GM12873 (cell line): Measurements from ENCODE around the gene BMP8A.

Source experiments
- TF ChIP-seq, protein P1 (sequence below): IDR thresholded peaks from 2 replicates; pipeline ENCODE4 v1.5.1; 2012; ENCODE audit warnings: low read depth, mild to moderate bottlenecking, moderate library complexity, low read length, control low read depth; ENCODE audit not compliant: insufficient read depth; ENCODE audit errors: missing control alignments

Gene BMP8A

DNA sequence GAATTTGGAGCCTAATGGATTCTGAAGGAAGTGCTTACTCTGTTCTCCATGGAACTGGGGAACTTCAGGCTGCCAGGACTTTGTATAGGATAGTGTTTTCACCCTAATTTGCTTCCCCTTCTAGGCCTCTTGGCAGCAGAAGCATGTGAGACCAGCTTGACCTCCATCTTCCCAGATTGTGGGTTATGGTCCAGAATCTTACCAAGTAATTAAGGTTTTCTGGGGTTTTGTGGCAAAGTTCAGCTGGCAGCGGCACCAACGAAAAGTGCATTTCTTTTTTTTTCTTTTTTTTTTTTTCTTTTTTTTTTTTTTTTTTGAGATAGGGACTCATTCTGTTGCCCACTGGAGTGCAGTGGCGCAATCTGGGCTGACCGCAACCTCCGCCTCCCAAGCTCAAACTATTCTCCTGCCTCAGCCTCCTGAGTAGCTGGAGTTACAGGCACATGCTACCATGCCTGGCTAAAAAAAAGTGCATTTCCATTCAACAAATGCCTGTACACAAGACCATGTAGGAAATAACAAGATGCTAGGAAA lies 3.4 kb upstream of the BMP8A start:
- TF ChIP-seq, protein P1, sequence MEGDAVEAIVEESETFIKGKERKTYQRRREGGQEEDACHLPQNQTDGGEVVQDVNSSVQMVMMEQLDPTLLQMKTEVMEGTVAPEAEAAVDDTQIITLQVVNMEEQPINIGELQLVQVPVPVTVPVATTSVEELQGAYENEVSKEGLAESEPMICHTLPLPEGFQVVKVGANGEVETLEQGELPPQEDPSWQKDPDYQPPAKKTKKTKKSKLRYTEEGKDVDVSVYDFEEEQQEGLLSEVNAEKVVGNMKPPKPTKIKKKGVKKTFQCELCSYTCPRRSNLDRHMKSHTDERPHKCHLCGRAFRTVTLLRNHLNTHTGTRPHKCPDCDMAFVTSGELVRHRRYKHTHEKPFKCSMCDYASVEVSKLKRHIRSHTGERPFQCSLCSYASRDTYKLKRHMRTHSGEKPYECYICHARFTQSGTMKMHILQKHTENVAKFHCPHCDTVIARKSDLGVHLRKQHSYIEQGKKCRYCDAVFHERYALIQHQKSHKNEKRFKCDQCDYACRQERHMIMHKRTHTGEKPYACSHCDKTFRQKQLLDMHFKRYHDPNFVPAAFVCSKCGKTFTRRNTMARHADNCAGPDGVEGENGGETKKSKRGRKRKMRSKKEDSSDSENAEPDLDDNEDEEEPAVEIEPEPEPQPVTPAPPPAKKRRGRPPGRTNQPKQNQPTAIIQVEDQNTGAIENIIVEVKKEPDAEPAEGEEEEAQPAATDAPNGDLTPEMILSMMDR = no peak

DNA sequence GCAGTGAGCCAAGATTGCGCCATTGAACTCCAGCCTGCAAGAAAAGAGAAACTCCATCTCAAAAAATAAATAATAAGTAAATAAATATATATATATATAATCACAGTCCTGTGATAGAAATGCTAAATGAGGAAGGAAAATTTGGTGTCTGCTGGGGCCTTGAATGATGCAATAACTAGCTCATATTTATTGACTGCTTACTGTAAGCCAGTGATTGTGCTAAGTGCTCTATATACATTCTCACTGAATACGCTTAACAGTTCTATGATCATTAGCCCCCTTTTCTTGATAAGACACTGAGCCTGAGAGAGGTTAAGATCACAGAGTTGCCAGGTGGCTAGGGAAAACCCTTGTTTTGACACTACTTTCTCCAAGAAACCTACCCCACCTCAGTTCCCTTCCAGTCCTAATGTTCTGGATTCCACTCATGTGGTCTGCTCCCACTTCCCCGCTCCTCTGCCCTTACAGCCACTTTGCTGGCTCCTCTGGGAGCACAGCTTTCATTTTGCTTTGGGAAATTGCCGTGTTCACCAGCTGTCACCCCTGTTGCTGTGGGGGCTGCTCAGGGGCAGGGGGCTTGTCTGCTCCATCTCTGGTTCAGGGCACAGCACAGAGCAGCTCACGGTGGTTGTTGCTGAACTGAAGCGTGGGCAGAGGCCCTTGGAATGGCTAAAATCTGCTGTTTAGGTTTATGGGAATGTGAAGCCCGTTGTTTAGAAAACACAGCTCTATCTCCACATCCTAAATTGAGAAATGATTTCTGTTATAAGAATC lies 2.5 kb upstream of the BMP8A start:
- TF ChIP-seq, protein P1 = no peak

DNA sequence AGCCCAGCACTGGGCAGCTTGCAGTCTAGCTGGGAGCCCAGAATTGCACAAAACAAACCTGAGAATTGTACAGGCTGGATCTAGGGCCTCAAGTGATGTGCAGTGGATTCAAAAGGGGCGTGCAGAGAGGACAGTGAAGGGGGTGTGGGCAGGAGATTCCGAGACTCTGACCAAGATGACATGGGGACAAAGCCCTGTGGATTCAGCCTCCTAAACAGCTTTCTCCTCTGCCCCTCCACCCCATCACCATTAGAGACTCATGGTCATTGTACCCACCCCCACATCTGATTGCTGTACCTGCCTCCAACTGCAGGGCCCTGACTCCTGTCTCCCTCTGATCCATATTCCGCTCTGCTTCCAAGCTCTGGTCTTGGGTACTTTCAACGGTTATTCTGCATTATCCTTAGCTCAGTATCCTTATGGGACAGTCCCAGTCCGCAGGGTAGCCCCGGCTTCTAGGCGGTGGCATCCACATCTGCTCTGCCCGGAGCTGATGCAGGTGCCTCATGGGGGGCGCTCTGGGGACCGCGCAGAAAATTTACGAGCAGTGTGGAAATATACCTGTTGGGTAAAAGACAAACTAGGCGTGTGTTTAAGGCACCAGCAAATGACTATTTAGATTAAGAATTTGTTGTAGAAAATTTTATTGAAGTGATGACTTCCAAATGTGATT lies 1.7 kb upstream of the BMP8A start:
- TF ChIP-seq, protein P1 = no peak

DNA sequence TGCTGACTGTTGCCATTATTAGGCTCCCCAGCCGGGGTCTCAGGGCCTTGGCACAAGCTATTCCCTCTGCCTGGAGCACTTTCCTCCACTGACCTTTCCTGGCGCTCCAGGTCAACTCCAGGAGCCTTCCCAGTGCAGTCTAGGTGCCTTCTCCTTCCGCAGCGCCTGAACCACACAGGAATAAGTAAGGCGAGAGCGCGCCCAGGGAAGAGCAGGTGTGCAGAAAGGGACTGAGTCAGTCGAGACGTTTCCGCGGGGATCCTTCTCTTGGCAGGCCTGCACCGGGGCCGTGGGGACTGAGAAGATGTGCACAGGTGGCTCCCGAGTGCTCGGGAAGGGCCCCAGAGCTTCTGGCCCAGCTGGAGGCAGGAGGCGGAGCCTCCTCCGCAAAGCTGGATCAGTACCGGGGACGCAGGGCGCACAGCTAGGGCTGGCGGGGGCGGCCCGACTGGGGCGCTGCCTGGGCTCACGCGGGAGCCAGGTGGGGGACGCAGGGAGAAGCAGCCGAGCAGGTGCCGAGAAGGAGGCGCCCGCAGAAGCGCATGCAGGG lies 765 bp upstream of the BMP8A start:
- TF ChIP-seq, protein P1 = no peak

DNA sequence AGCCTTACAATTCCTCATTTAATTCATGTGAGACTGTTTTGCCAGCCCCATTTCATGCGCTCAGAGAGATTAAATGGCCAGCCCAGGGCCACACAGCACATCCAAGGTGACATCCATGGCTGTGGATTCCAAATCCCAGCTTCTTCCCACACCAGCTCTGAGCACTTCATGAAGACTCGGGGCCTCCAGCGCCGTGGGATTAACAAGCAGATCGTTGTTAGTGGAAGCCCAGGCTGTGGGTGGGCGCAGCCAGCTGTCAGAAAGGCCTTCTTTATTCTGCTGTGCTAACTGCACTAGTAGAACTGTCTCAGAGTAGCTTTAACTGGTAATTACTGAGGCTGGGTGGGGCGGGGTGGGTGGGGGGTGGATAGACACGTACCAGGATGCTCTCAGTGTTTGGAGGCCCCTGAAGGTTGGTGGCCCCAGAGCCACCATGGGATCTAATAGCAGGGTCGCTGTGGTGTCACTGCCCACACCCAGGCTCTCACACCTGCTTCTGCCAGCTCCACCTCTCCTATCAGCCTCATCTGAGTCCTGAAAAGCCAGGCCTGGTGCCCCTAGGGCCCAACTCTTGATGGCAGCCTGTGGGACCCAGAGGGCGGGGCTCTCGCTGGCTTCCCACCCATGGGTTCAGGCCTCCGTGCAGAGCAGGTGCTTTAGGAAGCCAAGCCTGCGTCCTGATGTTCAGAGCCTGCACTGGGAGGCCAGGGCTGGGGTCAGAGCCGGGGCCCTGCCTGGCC lies 3.4 kb downstream of the BMP8A start:
- TF ChIP-seq, protein P1 = no peak

DNA sequence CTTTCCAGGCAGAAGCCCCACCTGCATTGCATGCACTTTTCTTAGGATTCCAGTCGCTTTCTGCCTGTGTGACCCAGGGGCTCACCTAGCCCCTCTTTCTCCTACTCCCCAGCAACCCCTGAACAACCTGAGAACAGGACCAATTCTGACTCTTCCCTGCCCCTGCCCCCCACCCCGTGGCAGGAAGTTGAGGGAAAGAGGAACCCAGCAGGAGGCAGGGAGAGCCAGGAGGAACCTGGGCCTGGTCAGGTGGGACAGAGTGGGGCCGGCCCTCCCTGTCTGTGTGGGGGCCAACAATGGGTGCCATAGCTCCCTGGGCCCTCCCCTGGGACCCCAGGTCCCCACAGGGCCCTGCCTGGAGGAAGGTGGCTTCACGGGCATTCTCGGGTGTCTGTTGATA lies 6.1 kb downstream of the BMP8A start:
- TF ChIP-seq, protein P1 = no peak
